Duodenal mucosa (tissue), 2 donors: Measurements from ENCODE around the gene CPEB4.

ENCODE experiments used
- H3K27ac ChIP-seq: one replicate; pipeline ENCODE4 v1.7.0; 2013; ENCODE audit warnings: low read depth, low read length
- H3K27me3 ChIP-seq, 2 donors: one replicate each; pipeline ENCODE4 v1.7.0; 2013; ENCODE audit warnings: low read length in 2 of 2, control low read depth in 1 of 2; ENCODE audit not compliant: insufficient read depth in 2 of 2, control insufficient read depth in 1 of 2
- H3K36me3 ChIP-seq, 2 donors: one replicate each; pipeline ENCODE4 v1.7.0; 2013; ENCODE audit warnings: low read length in 2 of 2, control low read depth in 1 of 2; ENCODE audit not compliant: insufficient read depth in 2 of 2, control insufficient read depth in 1 of 2
- H3K4me1 ChIP-seq, 2 donors: one replicate each; pipeline ENCODE4 v1.7.0; 2013; ENCODE audit warnings: low read length in 2 of 2, control low read depth in 1 of 2; ENCODE audit not compliant: insufficient read depth in 2 of 2, control insufficient read depth in 1 of 2
- H3K4me3 ChIP-seq, 2 donors: one replicate each; pipeline ENCODE4 v1.7.0; 2013; ENCODE audit warnings: low read length in 2 of 2, low read depth in 1 of 2
- H3K9ac ChIP-seq, 2 donors: one replicate each; pipeline ENCODE4 v1.7.0; 2013; ENCODE audit warnings: low read length in 2 of 2, low read depth in 1 of 2
- H3K9me3 ChIP-seq, 2 donors: one replicate each; pipeline ENCODE4 v1.7.0; 2013; ENCODE audit warnings: low read length in 2 of 2, control low read depth in 1 of 2; ENCODE audit not compliant: control insufficient read depth in 1 of 2

CPEB4 gene

GRCh38 chr5:173885475-173886010, 2.6 kb upstream of the CPEB4 start:
- Histone ChIP-seq H3K4me3 (no peak overlapping the region), H3K9me3 (no peaks in the 10 kb centered on the region), H3K27ac (peak overlapping the region; percentile 40), H3K36me3 (no peaks in the 10 kb centered on the region), H3K27me3 (no peaks in the 10 kb centered on the region), H3K4me1 (peaks cover 39 to 48% of the 10 kb centered on the region in 2 donors), H3K9ac (peak overlapping the region; percentile 21 to 22)

GRCh38 chr5:173886150-173886549, 2.0 kb upstream of the CPEB4 start:
- Histone ChIP-seq H3K9ac (no peak overlapping the region), H3K4me3 (no peak overlapping the region), H3K36me3 (peaks cover 0 to under 1% of the 10 kb centered on the region in 2 donors), H3K9me3 (no peaks in the 10 kb centered on the region), H3K27ac (peak overlapping the region; percentile 40), H3K27me3 (no peaks in the 10 kb centered on the region), H3K4me1 (peaks cover 41 to 52% of the 10 kb centered on the region in 2 donors)

GRCh38 chr5:173888473-173889131, 453 bp downstream of the CPEB4 start:
- Histone ChIP-seq H3K27ac (peak overlapping the region; percentile 67), H3K36me3 (peaks cover 0 to 3% of the 10 kb centered on the region in 2 donors), H3K4me1 (peaks cover 46 to 58% of the 10 kb centered on the region in 2 donors), H3K4me3 (peak overlapping the region; percentile 80 to 93), H3K9ac (peak overlapping the region; percentile 69 to 93), H3K27me3 (no peaks in the 10 kb centered on the region), H3K9me3 (no peaks in the 10 kb centered on the region)

GRCh38 chr5:173890195-173890991, 2.2 kb downstream of the CPEB4 start:
- Histone ChIP-seq H3K9me3 (no peaks in the 10 kb centered on the region), H3K4me1 (peaks cover 37 to 48% of the 10 kb centered on the region in 2 donors), H3K9ac (peak overlapping the region; percentile 52 to 60), H3K36me3 (peaks cover 0 to 3% of the 10 kb centered on the region in 2 donors), H3K27ac (peak overlapping the region; percentile 60), H3K4me3 (peak overlapping the region; percentile 80 to 88), H3K27me3 (no peaks in the 10 kb centered on the region)

GRCh38 chr5:173891308-173892116, 3.4 kb downstream of the CPEB4 start:
- H3K4me3 ChIP-seq, result peak overlapping the region; percentile 80 to 88
- peak overlapping the region in 1 of 2 donors; percentile 60 for H3K9ac ChIP-seq
- no peaks in the 10 kb centered on the region for H3K27me3 ChIP-seq
- H3K27ac ChIP-seq, result no peak overlapping the region
- H3K9me3 ChIP-seq, result no peaks in the 10 kb centered on the region
- H3K4me1 ChIP-seq, result peaks cover 28 to 44% of the 10 kb centered on the region in 2 donors
- H3K36me3 ChIP-seq, result peaks cover 0 to 3% of the 10 kb centered on the region in 2 donors

- Histone ChIP-seq H3K9ac (peak overlapping the region in 1 of 2 donors; percentile 32), H3K9me3 (no peaks in the 10 kb centered on the region), H3K36me3 (peaks cover 0 to 3% of the 10 kb centered on the region in 2 donors), H3K27ac (no peak overlapping the region), H3K27me3 (no peaks in the 10 kb centered on the region), H3K4me3 (peak overlapping the region in 1 of 2 donors; percentile 80), H3K4me1 (peaks cover 22 to 34% of the 10 kb centered on the region in 2 donors)
Measured at GRCh38 chr5:173893192-173893561, 5.0 kb downstream of the CPEB4 start.

GRCh38 chr5:173895401-173896165, 7.4 kb downstream of the CPEB4 start:
- H3K27me3 ChIP-seq, result no peaks in the 10 kb centered on the region
- H3K9ac ChIP-seq, result no peak overlapping the region
- peak overlapping the region; percentile 2 for H3K27ac ChIP-seq
- no peak overlapping the region for H3K4me3 ChIP-seq
- H3K4me1 ChIP-seq, result peaks cover 12 to 21% of the 10 kb centered on the region in 2 donors
- peaks cover 0 to 3% of the 10 kb centered on the region in 2 donors for H3K36me3 ChIP-seq
- H3K9me3 ChIP-seq, result no peaks in the 10 kb centered on the region

- H3K4me1 ChIP-seq, result peaks cover 6 to 13% of the 10 kb centered on the region in 2 donors
- no peaks in the 10 kb centered on the region for H3K27me3 ChIP-seq
- H3K27ac ChIP-seq, result no peak overlapping the region
- no peak overlapping the region for H3K4me3 ChIP-seq
- peaks cover 0 to 2% of the 10 kb centered on the region in 2 donors for H3K36me3 ChIP-seq
- H3K9ac ChIP-seq, result no peak overlapping the region
- no peaks in the 10 kb centered on the region for H3K9me3 ChIP-seq
Measured at GRCh38 chr5:173896631-173897030, 8.5 kb downstream of the CPEB4 start.

- H3K4me1 ChIP-seq, result no peaks in the 10 kb centered on the region
- H3K27me3 ChIP-seq, result no peaks in the 10 kb centered on the region
- H3K27ac ChIP-seq, result no peak overlapping the region
- no peaks in the 10 kb centered on the region for H3K9me3 ChIP-seq
- no peak overlapping the region for H3K4me3 ChIP-seq
- peaks cover 0 to 4% of the 10 kb centered on the region in 2 donors for H3K36me3 ChIP-seq
- H3K9ac ChIP-seq, result no peak overlapping the region
Measured at GRCh38 chr5:173901705-173902104, 13.6 kb downstream of the CPEB4 start.
